IPS DF 6.9 (cell line): ENCODE data around the gene TLE6.
"Not testable (repeated sequence)": the region's sequence is repeated elsewhere in the genome, so short reads cannot be mapped to it uniquely, and the experiment has no call there.

Experiments
- DNase-seq: peaks from one replicate; pipeline ENCODE4 v3.0.0-alpha.2; 2013; ENCODE audit warnings: low read depth, low spot score
- H3K27ac ChIP-seq: one replicate; pipeline ENCODE4 v1.5.1; 2013; ENCODE audit warnings: low read length, control low read depth
- H3K27me3 ChIP-seq: 2 replicates; pipeline ENCODE4 v1.6.1; 2013; ENCODE audit warnings: mild to moderate bottlenecking, low read length; ENCODE audit not compliant: control insufficient read depth, insufficient read depth
- H3K36me3 ChIP-seq: 2 replicates; pipeline ENCODE4 v1.6.1; 2013; ENCODE audit warnings: low read length; ENCODE audit not compliant: control insufficient read depth, insufficient read depth
- H3K4me1 ChIP-seq: 2 replicates; pipeline ENCODE4 v1.6.1; 2013; ENCODE audit warnings: low read length; ENCODE audit not compliant: control insufficient read depth, insufficient read depth
- H3K4me3 ChIP-seq: 2 replicates; pipeline ENCODE4 v1.5.1; 2013; ENCODE audit warnings: mild to moderate bottlenecking, low read length
- H3K9me3 ChIP-seq: 2 replicates; pipeline ENCODE4 v1.6.1; 2013; ENCODE audit warnings: low read length, inconsistent platforms; ENCODE audit not compliant: control insufficient read depth, insufficient read depth
- WGBS: extraction: QIAGEN DNeasy Blood & Tissue Kit; methylation state at CpG from one replicate; pipeline ENCODE4 v1.1.7; 2013; ENCODE audit warnings: mixed read lengths, missing lambda C conversion rate; ENCODE audit not compliant: insufficient read length, insufficient coverage; 5-methylcytosine and 5-hydroxymethylcytosine counted together

Gene TLE6

GRCh38 chr19:2952953-2953481 is 24.3 kb upstream of the TLE6 start:
- no peaks in the 10 kb centered on the region for H3K9me3 ChIP-seq
- no peaks in the 10 kb centered on the region for H3K36me3 ChIP-seq
- H3K4me1 ChIP-seq, result no peaks in the 10 kb centered on the region
- H3K27ac ChIP-seq, result no peak overlapping the region
- H3K27me3 ChIP-seq, result no peaks in the 10 kb centered on the region
- no peak for DNase-seq
- WGBS, result no CpG with 5 or more reads among the region's 9 CpGs
- H3K4me3 ChIP-seq, result no peak overlapping the region

DNA sequence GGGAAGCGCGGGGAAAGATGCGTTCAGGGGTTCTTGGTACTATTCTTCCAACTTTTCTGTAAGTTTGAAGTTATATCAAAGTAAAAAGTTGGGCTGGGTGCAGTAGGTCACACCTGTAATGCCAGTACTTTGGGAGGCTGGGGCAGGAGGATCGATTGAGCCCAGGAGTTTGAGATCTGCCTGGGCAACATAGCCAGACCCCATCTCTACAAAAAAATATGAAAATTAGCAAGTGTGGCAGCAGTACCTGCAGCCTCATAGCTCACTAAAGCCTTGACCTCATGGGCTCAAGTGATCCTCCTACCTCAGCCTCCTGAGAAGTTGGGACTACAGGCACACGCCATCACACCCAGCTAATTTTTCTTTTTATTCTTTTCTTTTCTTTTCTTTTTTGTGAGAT is 20.2 kb upstream of the TLE6 start:
- Histone ChIP-seq H3K4me3 (no peak overlapping the region), H3K27ac (no peak overlapping the region), H3K4me1 (no peaks in the 10 kb centered on the region), H3K36me3 (no peaks in the 10 kb centered on the region), H3K9me3 (no peaks in the 10 kb centered on the region), H3K27me3 (no peaks in the 10 kb centered on the region)
- no CpG with 5 or more reads among the region's 5 CpGs for WGBS
- DNase-seq, result no peak

DNA sequence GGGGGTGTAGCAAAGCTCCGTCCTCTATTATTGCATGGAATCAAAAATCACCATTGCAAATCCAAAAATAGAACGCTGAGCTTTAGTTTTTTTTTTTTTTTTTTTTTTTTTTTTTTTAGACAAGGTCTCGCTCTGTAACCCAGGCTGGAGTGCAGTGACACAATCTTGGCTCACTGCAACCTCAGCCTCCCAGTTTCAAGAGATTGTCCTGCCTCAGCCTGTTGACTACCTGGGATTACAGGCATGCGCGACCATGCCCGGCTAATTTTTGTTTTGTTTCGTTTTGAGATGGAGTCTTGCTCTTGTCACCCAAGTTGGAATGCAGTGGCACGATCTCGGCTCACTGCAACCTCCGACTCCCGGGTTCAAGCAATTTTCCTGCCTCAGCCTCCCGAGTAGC is 17.2 kb upstream of the TLE6 start:
- H3K27ac ChIP-seq, result no peak overlapping the region
- WGBS, result no CpG with 5 or more reads among the region's 12 CpGs
- H3K4me1 ChIP-seq, result no peaks in the 10 kb centered on the region
- H3K36me3 ChIP-seq, result no peaks in the 10 kb centered on the region
- no peak for DNase-seq
- no peaks in the 10 kb centered on the region for H3K27me3 ChIP-seq
- no peak overlapping the region for H3K4me3 ChIP-seq
- no peaks in the 10 kb centered on the region for H3K9me3 ChIP-seq

DNA sequence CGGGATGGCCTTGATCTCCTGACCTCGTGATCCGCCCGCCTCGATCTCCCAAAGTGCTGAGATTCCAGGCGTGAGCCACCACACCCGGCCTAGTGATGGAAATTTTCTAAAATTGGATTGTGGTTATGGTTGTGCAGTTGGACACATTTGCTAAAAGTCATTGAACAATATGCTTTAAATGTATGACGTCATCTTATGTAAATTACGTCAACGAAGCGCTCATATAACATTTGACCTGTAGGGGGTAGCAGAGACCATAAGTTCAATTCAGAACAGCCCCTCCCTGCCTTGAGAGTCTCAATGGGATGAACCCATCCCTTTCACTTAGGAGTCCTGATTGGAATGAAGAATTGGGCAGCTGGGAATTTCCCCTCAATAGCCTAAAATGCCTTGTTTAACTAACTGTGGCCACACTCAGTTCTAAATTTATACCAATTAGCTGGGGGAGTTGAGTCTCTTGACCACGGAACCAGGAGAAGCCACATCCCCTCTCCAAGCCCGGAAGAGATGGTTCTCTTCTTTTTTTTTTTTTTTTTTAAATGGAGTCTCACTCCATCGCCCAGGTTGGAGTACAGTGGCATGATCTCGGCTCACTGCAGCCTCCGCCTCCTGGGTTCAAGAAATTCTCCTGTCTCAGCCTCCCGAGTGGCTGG is 15.2 kb upstream of the TLE6 start:
- no CpG with 5 or more reads among the region's 17 CpGs for WGBS

GRCh38 chr19:2963122-2963521 is 14.2 kb upstream of the TLE6 start:
- H3K27ac ChIP-seq, result no peak overlapping the region
- H3K27me3 ChIP-seq, result no peaks in the 10 kb centered on the region
- no peaks in the 10 kb centered on the region for H3K36me3 ChIP-seq
- no peak for DNase-seq
- no peaks in the 10 kb centered on the region for H3K9me3 ChIP-seq
- no CpG with 5 or more reads among the region's 5 CpGs for WGBS
- H3K4me3 ChIP-seq, result no peak overlapping the region
- H3K4me1 ChIP-seq, result no peaks in the 10 kb centered on the region

More for the DNA sequence above, 15.2 kb upstream of the TLE6 start:
- H3K9me3 ChIP-seq, result no peaks in the 10 kb centered on the region
- no peak overlapping the region for H3K4me3 ChIP-seq
- H3K4me1 ChIP-seq, result no peaks in the 10 kb centered on the region
- DNase-seq, result no peak
- H3K36me3 ChIP-seq, result no peaks in the 10 kb centered on the region
- H3K27me3 ChIP-seq, result no peaks in the 10 kb centered on the region
- no peak overlapping the region for H3K27ac ChIP-seq

DNA sequence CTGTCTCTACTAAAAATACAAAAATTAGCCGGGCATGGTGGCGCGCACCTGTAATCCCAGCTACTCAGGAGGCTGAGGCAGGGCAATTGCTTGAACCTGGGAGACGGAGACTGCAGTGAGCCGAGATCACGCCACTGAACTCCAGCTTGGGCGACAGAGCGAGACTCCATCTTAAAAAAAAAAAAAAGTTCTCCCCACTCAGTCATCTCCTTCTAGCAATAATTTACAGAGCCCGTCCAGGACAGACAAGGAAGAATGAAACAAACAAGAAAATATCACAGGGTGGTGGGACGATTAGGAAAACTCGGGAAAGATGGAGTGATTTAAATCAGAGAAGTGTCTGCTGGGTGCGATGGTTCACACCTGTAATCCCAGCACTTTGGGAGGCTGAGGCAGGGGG is 13.7 kb upstream of the TLE6 start:
- H3K27me3 ChIP-seq, H3K9me3 ChIP-seq, H3K27ac ChIP-seq, H3K36me3 ChIP-seq, H3K4me1 ChIP-seq, DNase-seq, H3K4me3 ChIP-seq: not testable (repeated sequence)
- no CpG with 5 or more reads among the region's 12 CpGs for WGBS

GRCh38 chr19:2964874-2965273 is 12.5 kb upstream of the TLE6 start:
- Histone ChIP-seq H3K27me3 (no peaks in the 10 kb centered on the region), H3K4me3 (no peak overlapping the region), H3K4me1 (no peaks in the 10 kb centered on the region), H3K27ac (no peak overlapping the region), H3K36me3 (no peaks in the 10 kb centered on the region), H3K9me3 (no peaks in the 10 kb centered on the region)
- no CpG with 5 or more reads among the region's 5 CpGs for WGBS
- no peak for DNase-seq

DNA sequence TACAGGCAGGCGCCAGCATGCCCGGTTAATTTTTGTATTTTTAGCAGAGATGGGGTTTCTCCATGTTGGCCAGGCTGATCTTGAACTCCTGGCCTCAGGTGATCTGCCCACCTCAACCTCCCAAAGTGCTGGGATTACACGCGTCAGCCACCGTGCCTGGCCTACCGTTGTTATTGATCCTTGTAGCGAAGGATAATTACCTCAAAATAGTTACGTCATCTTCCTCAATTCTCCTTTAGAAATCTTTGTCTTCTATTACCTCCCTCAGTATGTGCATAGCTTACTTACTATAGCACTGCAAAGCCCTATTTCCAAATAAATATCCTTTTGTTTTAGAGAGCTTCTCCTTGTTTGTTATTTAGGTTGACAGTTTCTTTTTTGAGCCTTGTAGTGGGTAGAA is 9.4 kb upstream of the TLE6 start:
- Histone ChIP-seq H3K4me3 (no peak overlapping the region), H3K9me3 (no peaks in the 10 kb centered on the region), H3K4me1 (no peaks in the 10 kb centered on the region), H3K27ac (no peak overlapping the region), H3K36me3 (no peaks in the 10 kb centered on the region), H3K27me3 (no peaks in the 10 kb centered on the region)
- WGBS, result no CpG with 5 or more reads among the region's 8 CpGs
- no peak for DNase-seq

DNA sequence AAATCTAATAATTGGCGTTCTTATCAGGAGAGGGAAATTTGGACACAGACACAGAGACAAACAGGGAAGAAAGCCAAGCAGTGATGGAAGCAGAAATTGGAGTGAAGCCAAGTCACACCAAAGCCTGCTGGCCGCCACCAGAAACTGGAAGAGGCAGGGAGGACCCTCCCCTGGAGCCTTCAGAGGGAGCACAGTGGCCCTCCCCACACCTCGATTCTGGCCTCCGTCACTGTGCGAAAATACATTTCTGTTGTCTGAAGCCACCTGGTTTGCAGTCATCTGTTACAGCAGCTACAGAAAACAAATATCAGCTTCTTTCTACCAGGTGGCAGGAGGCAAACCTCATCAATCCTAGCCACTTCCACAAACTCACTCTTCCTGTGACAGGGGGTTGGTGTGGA is 8.3 kb upstream of the TLE6 start:
- H3K4me1 ChIP-seq, result no peaks in the 10 kb centered on the region
- WGBS, result no CpG with 5 or more reads among the region's 5 CpGs
- H3K4me3 ChIP-seq, result no peak overlapping the region
- H3K27me3 ChIP-seq, result no peaks in the 10 kb centered on the region
- H3K27ac ChIP-seq, result no peak overlapping the region
- H3K36me3 ChIP-seq, result no peaks in the 10 kb centered on the region
- no peak for DNase-seq
- no peaks in the 10 kb centered on the region for H3K9me3 ChIP-seq

DNA sequence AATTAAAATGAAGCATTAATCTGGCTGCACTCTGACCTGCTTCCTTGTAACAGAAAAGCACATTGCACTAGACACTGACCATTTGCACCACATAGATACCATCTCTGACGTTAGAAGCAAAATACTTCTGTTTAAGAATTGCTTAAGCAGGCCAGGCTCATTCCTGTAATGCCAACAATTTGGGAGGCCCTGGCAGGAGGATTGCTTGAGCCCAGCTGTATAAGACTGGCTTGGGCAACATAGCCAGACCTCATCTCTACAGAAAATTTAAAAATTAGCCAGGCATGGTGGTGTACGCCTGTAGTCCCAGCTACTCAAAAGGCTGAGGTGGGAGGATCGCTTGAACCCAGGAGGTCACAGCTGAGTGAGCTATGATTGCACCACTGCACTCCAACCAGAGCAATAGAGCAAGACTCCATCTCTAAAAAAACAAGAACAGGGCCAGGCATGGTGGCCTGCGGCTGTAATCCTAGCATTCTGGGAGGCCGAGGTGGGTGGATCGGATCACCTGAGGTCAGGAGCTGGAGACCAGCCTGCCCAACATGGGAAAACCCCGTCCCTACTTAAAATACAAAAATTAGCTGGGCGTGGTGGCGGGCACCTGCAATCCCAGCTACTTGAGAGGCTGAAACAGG is 7.0 kb upstream of the TLE6 start:
- no peaks in the 10 kb centered on the region for H3K4me1 ChIP-seq
- no peaks in the 10 kb centered on the region for H3K27me3 ChIP-seq
- DNase-seq, result no peak
- H3K27ac ChIP-seq, result no peak overlapping the region
- no peaks in the 10 kb centered on the region for H3K36me3 ChIP-seq
- no peaks in the 10 kb centered on the region for H3K9me3 ChIP-seq
- H3K4me3 ChIP-seq, result no peak overlapping the region
- no CpG with 5 or more reads among the region's 9 CpGs for WGBS

- no peaks in the 10 kb centered on the region for H3K9me3 ChIP-seq
- no CpG with 5 or more reads among the region's 8 CpGs for WGBS
- DNase-seq, result no peak
- no peaks in the 10 kb centered on the region for H3K27me3 ChIP-seq
- no peak overlapping the region for H3K27ac ChIP-seq
- H3K4me3 ChIP-seq, result no peak overlapping the region
- H3K4me1 ChIP-seq, result peaks cover 3% of the 10 kb centered on the region; the same call in 1 of the 2 replicates
- no peaks in the 10 kb centered on the region for H3K36me3 ChIP-seq
These were observed 4.1 kb upstream of the TLE6 start for GRCh38 chr19:2973229-2973628.
